ENCODE data around the gene CD38.

- TF ChIP-seq CTCF (IDR thresholded peaks at IDR 0.05) = no peak
- no peak for TF ChIP-seq POLR2A (IDR thresholded peaks at IDR 0.05)
These were observed 69.6 kb downstream of the CD38 start for GRCh38 chr4:15847746-15848145.
